H1 (cell line): ENCODE results near the gene PITX1. TPM values are rescaled to one million over a fixed set of nuclear protein-coding genes. Genes with fewer than 3 reads are reported as not detected.

Experiments
- CTCF ChIA-PET: fragments of 300-600 bp; sonication (Branson Sonifier 250); formaldehyde crosslinking; loops from one replicate; lab custom pipeline; 2021; ENCODE audit not compliant: partially characterized antibody; lab: Charles Lee
- POLR2A ChIA-PET: fragments of 300-600 bp; sonication (Branson Sonifier 250); formaldehyde crosslinking; loops from one replicate; lab custom pipeline; 2021; ENCODE audit warnings: inconsistent platforms; ENCODE audit not compliant: partially characterized antibody; lab: Charles Lee
- DNase-seq, 2 experiments: peaks; one replicate each; pipeline versions ENCODE4 v3.0.0 to v3.0.0-alpha.2; 2010 to 2022; ENCODE audit warnings: low spot score in 2 of 2, low read depth in 1 of 2, mixed read lengths in 1 of 2
- FAIRE-seq: peaks from 2 replicates; lab custom pipeline; 2011; peaks lifted over from hg19 to GRCh38; lab: Jason Lieb, UNC
- H2AFZ ChIP-seq: 2 replicates; pipeline ENCODE4 v1.8.1; 2012; ENCODE audit warnings: low read length, inconsistent platforms
- H2AK5ac ChIP-seq: 2 replicates; pipeline ENCODE4 v1.6.1; 2013; ENCODE audit warnings: low read depth, low read length
- H2BK120ac ChIP-seq: replicated peaks from 2 replicates; pipeline ENCODE3; 2013; ENCODE audit warnings: low read depth, low read length, inconsistent platforms
- H2BK12ac ChIP-seq: 2 replicates; pipeline ENCODE4 v1.6.1; 2013; ENCODE audit warnings: low read depth, low read length
- H2BK15ac ChIP-seq: 2 replicates; pipeline ENCODE4 v1.6.1; 2013; ENCODE audit warnings: low read length
- H2BK20ac ChIP-seq: 2 replicates; pipeline ENCODE4 v1.6.1; 2013; ENCODE audit warnings: low read length
- H2BK5ac ChIP-seq: 2 replicates; pipeline ENCODE4 v1.6.1; 2013; ENCODE audit warnings: low read depth, low read length
- H3K14ac ChIP-seq: 2 replicates; pipeline ENCODE4 v1.6.1; 2013; ENCODE audit warnings: inconsistent platforms; ENCODE audit not compliant: insufficient read length
- H3K18ac ChIP-seq: 2 replicates; pipeline ENCODE4 v1.6.1; 2013; ENCODE audit warnings: low read length; ENCODE audit errors: extremely low read depth
- H3K23ac ChIP-seq: 2 replicates; pipeline ENCODE4 v1.6.1; 2013; ENCODE audit warnings: inconsistent platforms; ENCODE audit not compliant: insufficient read length
- H3K23me2 ChIP-seq: 2 replicates; pipeline ENCODE4 v1.6.1; 2013; ENCODE audit warnings: low read depth, low read length
- H3K27ac ChIP-seq: 2 replicates; pipeline ENCODE4 v1.6.1; 2011; ENCODE audit warnings: low read depth, low read length, inconsistent platforms
- H3K27me3 ChIP-seq, 4 experiments: replicated peaks in 1 of 4; 1 replicate in 1 of 4; 2 replicates in 3 of 4; pipeline versions ENCODE4 v1.6.1 to v1.8.1; 2011 to 2013; ENCODE audit warnings: low read length in 3 of 4, mild to moderate bottlenecking in 3 of 4, inconsistent platforms in 2 of 4, mixed read lengths in 2 of 4, moderate library complexity in 1 of 4; ENCODE audit not compliant: control insufficient read depth in 3 of 4, insufficient read depth in 3 of 4; ENCODE audit errors: extremely low read depth in 1 of 4
- H3K36me3 ChIP-seq, 4 experiments: 2 replicates each; pipeline versions ENCODE4 v1.6.1 to v1.8.1; 2011 to 2013; ENCODE audit warnings: mild to moderate bottlenecking in 4 of 4, low read length in 3 of 4, moderate library complexity in 2 of 4, control low read depth in 1 of 4, inconsistent platforms in 1 of 4; ENCODE audit not compliant: insufficient read depth in 4 of 4, control insufficient read depth in 2 of 4
- H3K4ac ChIP-seq: replicated peaks from 2 replicates; pipeline ENCODE3; 2013; ENCODE audit warnings: low read length, low read depth, mixed read lengths, inconsistent platforms; ENCODE audit not compliant: insufficient read length
- H3K4me1 ChIP-seq, 4 experiments: replicated peaks in 1 of 4; 1 replicate in 1 of 4; 2 replicates in 3 of 4; pipeline versions ENCODE4 v1.6.1 to v1.8.1; 2011 to 2013; ENCODE audit warnings: low read length in 3 of 4, inconsistent platforms in 2 of 4, mixed read lengths in 1 of 4; ENCODE audit not compliant: insufficient read depth in 4 of 4, control insufficient read depth in 3 of 4
- H3K4me2 ChIP-seq, 2 experiments: 2 replicates each; pipeline versions ENCODE4 v1.6.1 to v1.8.1; 2011 to 2013; ENCODE audit warnings: low read depth in 2 of 2, low read length in 2 of 2, control low read depth in 1 of 2, inconsistent platforms in 1 of 2, mild to moderate bottlenecking in 1 of 2; ENCODE audit not compliant: insufficient read depth in 1 of 2
- H3K4me3 ChIP-seq, 4 experiments: fragments of 200-600, 300-600 bp in 1 of 4; sonication (generic), shearing (Covaris generic), sonication (Bioruptor Twin) in 1 of 4; 2 replicates each; pipeline versions ENCODE4 v1.5.1 to v1.8.1; 2011 to 2016; ENCODE audit warnings: low read length in 4 of 4, low read depth in 3 of 4, control low read depth in 2 of 4, inconsistent platforms in 2 of 4, mild to moderate bottlenecking in 2 of 4, mixed read lengths in 1 of 4, moderate library complexity in 1 of 4; ENCODE audit not compliant: insufficient read depth in 2 of 4; ENCODE audit errors: extremely low read depth in 1 of 4
- H3K56ac ChIP-seq: replicated peaks from 2 replicates; pipeline ENCODE3; 2013; ENCODE audit warnings: low read depth, mild to moderate bottlenecking, mixed read lengths, low read length, inconsistent platforms; ENCODE audit not compliant: insufficient read length
- H3K79me1 ChIP-seq: 2 replicates; pipeline ENCODE4 v1.6.1; 2013; ENCODE audit warnings: low read depth, low read length, control low read depth
- H3K79me2 ChIP-seq, 2 experiments: 2 replicates each; pipeline versions ENCODE4 v1.6.1 to v1.8.1; 2012 to 2013; ENCODE audit warnings: low read length in 2 of 2, mild to moderate bottlenecking in 2 of 2, inconsistent platforms in 1 of 2; ENCODE audit not compliant: insufficient read depth in 2 of 2, control insufficient read depth in 1 of 2
- H3K9ac ChIP-seq, 4 experiments: replicated peaks in 1 of 4; 1 replicate in 1 of 4; 2 replicates in 3 of 4; pipeline versions ENCODE4 v1.6.1 to v1.8.1; 2011 to 2013; ENCODE audit warnings: low read depth in 3 of 4, low read length in 3 of 4, control low read depth in 2 of 4, mild to moderate bottlenecking in 2 of 4, moderate library complexity in 2 of 4, inconsistent platforms in 1 of 4; ENCODE audit errors: extremely low read depth in 1 of 4
- H3K9me3 ChIP-seq, 2 experiments: 2 replicates each; pipeline versions ENCODE4 v1.6.1 to v1.8.1; 2012 to 2013; ENCODE audit warnings: mild to moderate bottlenecking in 2 of 2, moderate library complexity in 2 of 2, control low read depth in 1 of 2, inconsistent platforms in 1 of 2, low read depth in 1 of 2, low read length in 1 of 2, mixed read lengths in 1 of 2; ENCODE audit not compliant: insufficient read depth in 2 of 2
- H4K20me1 ChIP-seq, 2 experiments: replicated peaks in 1 of 2; 2 replicates each; pipeline versions ENCODE3 to v1.8.1; 2011 to 2013; ENCODE audit warnings: inconsistent platforms in 2 of 2, low read length in 2 of 2, mild to moderate bottlenecking in 1 of 2; ENCODE audit not compliant: insufficient read depth in 2 of 2, control insufficient read depth in 1 of 2
- H4K5ac ChIP-seq: 2 replicates; pipeline ENCODE4 v1.6.1; 2013; ENCODE audit warnings: low read length, low read depth, mixed read lengths, inconsistent platforms; ENCODE audit not compliant: insufficient read length
- H4K8ac ChIP-seq: 2 replicates; pipeline ENCODE4 v1.8.0; 2013; ENCODE audit warnings: mild to moderate bottlenecking, moderate library complexity, low read length, inconsistent platforms; ENCODE audit not compliant: insufficient read depth; ENCODE audit errors: extremely low read depth
- H4K91ac ChIP-seq: replicated peaks from 2 replicates; pipeline ENCODE3; 2013; ENCODE audit warnings: low read length, mixed read lengths, inconsistent platforms; ENCODE audit not compliant: insufficient read length
- ATF2 ChIP-seq: IDR thresholded peaks from 2 replicates; pipeline ENCODE4 v1.6.1; 2012; ENCODE audit warnings: low read length, inconsistent platforms
- CBX8 ChIP-seq: fragments of 300-800, 300-1000 bp; sonication (generic); IDR thresholded peaks from 2 replicates; pipeline ENCODE4 v1.7.1; 2016; ENCODE audit warnings: low read depth, low read length, borderline replicate concordance
- CHD1 ChIP-seq: IDR thresholded peaks from 2 replicates; pipeline ENCODE4 v1.6.1; 2012; ENCODE audit warnings: low read depth, low read length, improper control_type of control experiment
- E2F6 ChIP-seq: IDR thresholded peaks from 2 replicates; pipeline ENCODE4 v1.6.1; 2012; ENCODE audit warnings: inconsistent platforms
- GTF2F1 ChIP-seq: IDR thresholded peaks from 2 replicates; pipeline ENCODE4 v1.6.1; 2012; ENCODE audit warnings: low read depth, low read length, improper control_type of control experiment, borderline replicate concordance
- RNF2 ChIP-seq: fragments of 200-900, 300-1000 bp; sonication (generic); IDR thresholded peaks from 2 replicates; pipeline ENCODE4 v1.7.1; 2016; ENCODE audit warnings: borderline replicate concordance, low read depth, mild to moderate bottlenecking, antibody characterized with exemption, low read length; ENCODE audit not compliant: poor library complexity, severe bottlenecking; ENCODE audit errors: missing control alignments
- SP2 ChIP-seq: IDR thresholded peaks from 2 replicates; pipeline ENCODE4 v1.6.1; 2012; ENCODE audit warnings: mild to moderate bottlenecking, low read length, inconsistent platforms
- SRF ChIP-seq: IDR thresholded peaks from 2 replicates; pipeline ENCODE4 v1.6.1; 2011; ENCODE audit warnings: mild to moderate bottlenecking, low read depth, low read length, moderate library complexity
- WGBS, 2 experiments: shearing (Covaris generic) in 1 of 2; methylation state at CpG; one replicate each; pipeline versions ENCODE4 v1.1.6 to v1.1.7; 2013 to 2015; ENCODE audit warnings: low lambda C conversion rate in 2 of 2, mixed read lengths in 2 of 2, inconsistent platforms in 1 of 2, low coverage in 1 of 2, missing lambda C conversion rate in 1 of 2; ENCODE audit not compliant: insufficient replicate concordance in 2 of 2, insufficient coverage in 1 of 2, insufficient read length in 1 of 2; ENCODE audit errors: extremely low coverage in 1 of 2, missing lambda C conversion rate in 1 of 2; 5-methylcytosine and 5-hydroxymethylcytosine counted together
- polyA plus RNA-seq, 7 experiments: library from polyadenylated mRNA; depleted of rRNA in 3 of 7; stranded (reverse) in 5 of 7; unstranded in 2 of 7; fragments of >200 nt in 5 of 7; fragments of 200-250 nt in 2 of 7; gene quantifications; 1 replicate in 5 of 7; 2 replicates in 1 of 7; 4 replicates in 1 of 7; pipeline versions ENCODE4 v1.2.1 to v1.2.3, GENCODE V29; 2011 to 2013; ENCODE audit warnings: missing spikeins in 2 of 7, mixed read lengths in 2 of 7
- total RNA-seq: library from RNA; stranded (reverse); fragmentation: NEBNext Ultra II Directional; extraction: Animal tissue kit (Norgen Biotek cat#: 25700); gene quantifications from 2 replicates; pipeline ENCODE4 v1.2.1, GENCODE V29; 2021

Gene PITX1
- total and polyA plus RNA-seq, 2 of the 8 experiments (the other 6 are each of a cell fraction or from before 2014, with no cell fraction given): 0.03 TPM; not detected in 1

GRCh38 chr5:135030123-135030955, 3.7 kb downstream of the PITX1 start:
- Histone ChIP-seq H2BK5ac (no peak overlapping the region), H2BK12ac (0 out of 2 replicates have a peak overlapping the region, but pooled peaks have one; percentile 27), H3K18ac (no peak overlapping the region), H3K4me2 (peak overlapping the region; percentile 56 to 68), H4K20me1 (peaks cover 14 to 50% of the 10 kb centered on the region in 2 experiments), H3K36me3 (peaks cover 0 to 13% (median 0%) of the 10 kb centered on the region in 4 experiments; a peak in 1 of 8 replicates), H2BK15ac (no peak overlapping the region), H4K91ac (no peak overlapping the region), H3K23ac (no peak overlapping the region), H3K4me3 (peak overlapping the region; percentile 4 to 53 (median 32); a peak in 5 of 8 replicates), H4K5ac (no peak overlapping the region), H4K8ac (no peak overlapping the region), H2BK120ac (no peak overlapping the region), H3K56ac (no peak overlapping the region), H3K79me2 (no peaks in the 10 kb centered on the region), H3K4ac (no peak overlapping the region), H2AK5ac (no peak overlapping the region), H3K27ac (no peak overlapping the region), H3K14ac (no peak overlapping the region), H3K23me2 (peaks cover 8% of the 10 kb centered on the region; the same call in 1 of the 2 replicates), H3K79me1 (no peaks in the 10 kb centered on the region), H3K4me1 (peaks cover 0 to 35% (median 28%) of the 10 kb centered on the region in 4 experiments; a peak in 6 of 7 replicates), H3K9me3 (no peaks in the 10 kb centered on the region; a peak in 1 of 4 replicates), H3K27me3 (peaks cover 89 to 99% (median 96%) of the 10 kb centered on the region in 4 experiments), H3K9ac (no peak overlapping the region), H2AFZ (no peak overlapping the region), H2BK20ac (no peak overlapping the region)
- POLR2A ChIA-PET: interaction anchor here (1.1 to 2.1 kb wide), 4 partner anchors 10 to 126 kb away, joined by 3 to 20 read pairs (median 3); partner anchors contain the start of gene PCBD2
- CTCF ChIA-PET: interaction anchor here (0.8 to 1.9 kb wide), 7 partner anchors 11 to 144 kb away, joined by 3 to 7 read pairs (median 3); no protein-coding TSS in a partner anchor
- TF ChIP-seq SP2 (no peak), CHD1 (no peak), CBX8 (peak; percentile 44; the same call in 1 of the 2 replicates), SRF (no peak), ATF2 (no peak), E2F6 (no peak), GTF2F1 (no peak), RNF2 (peak; percentile 80)
- WGBS, 2 experiments: 10% methylated on average over 13 of the region's 13 CpGs; no CpG with 5 or more reads in 1 of the 2 experiments
- FAIRE-seq: no peak
- DNase-seq: no peak
